ENCODE results near the gene LYSMD1. TPM values are rescaled to one million over a fixed set of nuclear protein-coding genes. Genes with fewer than 3 reads are reported as not detected.

LYSMD1 gene
- total RNA-seq, 1 experiment from 2014 or later, result 11.4 TPM

- no peak overlapping the region for H3K4me3 ChIP-seq
- no peaks in the 10 kb centered on the region for H3K36me3 ChIP-seq
- no peak for DNase-seq
- no peaks in the 10 kb centered on the region for H3K9me3 ChIP-seq
- H3K27me3 ChIP-seq, result no peaks in the 10 kb centered on the region
Observed at GRCh38 chr1:151130987-151131586, 34.6 kb downstream of the LYSMD1 start.

- no peak overlapping the region for H3K4me3 ChIP-seq
- no peak for DNase-seq
- no peaks in the 10 kb centered on the region for H3K9me3 ChIP-seq
- no peaks in the 10 kb centered on the region for H3K27me3 ChIP-seq
- no peaks in the 10 kb centered on the region for H3K36me3 ChIP-seq
Observed at GRCh38 chr1:151128800-151129199, 36.9 kb downstream of the LYSMD1 start.

GRCh38 chr1:151124763-151125403, 40.8 kb downstream of the LYSMD1 start:
- Histone ChIP-seq H3K4me3 (no peak overlapping the region), H3K9me3 (no peaks in the 10 kb centered on the region), H3K27me3 (no peaks in the 10 kb centered on the region), H3K36me3 (no peaks in the 10 kb centered on the region)
- no peak for DNase-seq

- H3K9me3 ChIP-seq, result no peaks in the 10 kb centered on the region
- no peaks in the 10 kb centered on the region for H3K36me3 ChIP-seq
- H3K27me3 ChIP-seq, result no peaks in the 10 kb centered on the region
- DNase-seq, result no peak
- H3K4me3 ChIP-seq, result no peak overlapping the region
Observed at GRCh38 chr1:151113877-151114276, 51.8 kb downstream of the LYSMD1 start.

Other genes with a start within 250 kb of the LYSMD1 start
- 23.5 and 49.2 TPM in 2 replicates for gene SETDB1, start 239.5 kb downstream of the LYSMD1 start, total RNA-seq (2014; rRNA removed; shearing (Covaris generic); ENCODE audit: low replicate concordance)
- 86.1 and 89.6 TPM in 2 replicates for gene CERS2, start 191.1 kb downstream of the LYSMD1 start, total RNA-seq (2014; rRNA removed; shearing (Covaris generic); ENCODE audit: low replicate concordance)
- 0.46 TPM in 1 of 2 replicates, not detected in the other for gene ANXA9, start 183.6 kb downstream of the LYSMD1 start, total RNA-seq (2014; rRNA removed; shearing (Covaris generic); ENCODE audit: low replicate concordance)
- gene MINDY1, start 159.0 kb downstream of the LYSMD1 start, total RNA-seq (2014; rRNA removed; shearing (Covaris generic); ENCODE audit: low replicate concordance), result 8.7 and 8.9 TPM in 2 replicates
- 7.5 and 8.1 TPM in 2 replicates for gene PRUNE1, start 157.5 kb downstream of the LYSMD1 start, total RNA-seq (2014; rRNA removed; shearing (Covaris generic); ENCODE audit: low replicate concordance)
- 0.20 and 5.5 TPM in 2 replicates for gene BNIPL, start 129.3 kb downstream of the LYSMD1 start, total RNA-seq (2014; rRNA removed; shearing (Covaris generic); ENCODE audit: low replicate concordance)
- gene C1orf56, start 118.2 kb downstream of the LYSMD1 start, total RNA-seq (2014; rRNA removed; shearing (Covaris generic); ENCODE audit: low replicate concordance), result 1.1 TPM in 1 of 2 replicates, not detected in the other
- gene CDC42SE1, start 106.3 kb downstream of the LYSMD1 start, total RNA-seq (2014; rRNA removed; shearing (Covaris generic); ENCODE audit: low replicate concordance), result 39.9 and 44.1 TPM in 2 replicates
- gene MLLT11, start 105.5 kb downstream of the LYSMD1 start, total RNA-seq (2014; rRNA removed; shearing (Covaris generic); ENCODE audit: low replicate concordance), result 6.8 and 11.5 TPM in 2 replicates
- gene GABPB2, start 95.1 kb downstream of the LYSMD1 start, total RNA-seq (2014; rRNA removed; shearing (Covaris generic); ENCODE audit: low replicate concordance), result 2.2 and 13.6 TPM in 2 replicates
- gene SEMA6C, start 19.3 kb downstream of the LYSMD1 start, total RNA-seq (2014; rRNA removed; shearing (Covaris generic); ENCODE audit: low replicate concordance), result 1.4 TPM in 1 of 2 replicates, not detected in the other
- gene TNFAIP8L2, start 9.3 kb downstream of the LYSMD1 start, total RNA-seq (2014; rRNA removed; shearing (Covaris generic); ENCODE audit: low replicate concordance), result not detected in 2 replicates
- gene SCNM1, start 242 bp upstream of the LYSMD1 start, total RNA-seq (2014; rRNA removed; shearing (Covaris generic); ENCODE audit: low replicate concordance), result 43.1 and 69.6 TPM in 2 replicates
- not detected in 2 replicates for gene TMOD4, start 10.1 kb upstream of the LYSMD1 start, total RNA-seq (2014; rRNA removed; shearing (Covaris generic); ENCODE audit: low replicate concordance)
- gene VPS72, start 24.3 kb upstream of the LYSMD1 start, total RNA-seq (2014; rRNA removed; shearing (Covaris generic); ENCODE audit: low replicate concordance), result 87.3 and 105 TPM in 2 replicates
- gene PIP5K1A, start 32.6 kb upstream of the LYSMD1 start, total RNA-seq (2014; rRNA removed; shearing (Covaris generic); ENCODE audit: low replicate concordance), result 28.3 and 38.6 TPM in 2 replicates
- 225 and 311 TPM in 2 replicates for gene PSMD4, start 88.8 kb upstream of the LYSMD1 start, total RNA-seq (2014; rRNA removed; shearing (Covaris generic); ENCODE audit: low replicate concordance)
- 14.9 and 22.9 TPM in 2 replicates for gene ZNF687, start 116.4 kb upstream of the LYSMD1 start, total RNA-seq (2014; rRNA removed; shearing (Covaris generic); ENCODE audit: low replicate concordance)
- gene PI4KB, start 161.5 kb upstream of the LYSMD1 start, total RNA-seq (2014; rRNA removed; shearing (Covaris generic); ENCODE audit: low replicate concordance), result 42.2 and 44.2 TPM in 2 replicates
- 39.5 and 61.6 TPM in 2 replicates for gene RFX5, start 181.3 kb upstream of the LYSMD1 start, total RNA-seq (2014; rRNA removed; shearing (Covaris generic); ENCODE audit: low replicate concordance)
- 6.0 and 10.2 TPM in 2 replicates for gene SELENBP1, start 206.8 kb upstream of the LYSMD1 start, total RNA-seq (2014; rRNA removed; shearing (Covaris generic); ENCODE audit: low replicate concordance)
- gene PSMB4, start 233.7 kb upstream of the LYSMD1 start, total RNA-seq (2014; rRNA removed; shearing (Covaris generic); ENCODE audit: low replicate concordance), result 609 and 703 TPM in 2 replicates